HG03108 (cell line): Measurements from ENCODE around the gene NR1D1.
A peak's percentile ranks its signal among the peaks of the same experiment; 100 is the strongest.

ENCODE experiments used
- ATAC-seq: cut with Tn5 transposase; IDR thresholded peaks from one replicate; pipeline ENCODE4 v1.9.1; 2021; ENCODE audit warnings: moderate library complexity; ENCODE audit not compliant: unreplicated experiment

The NR1D1 gene

GRCh38 chr17:40097931-40098845 is 2.2 kb downstream of the NR1D1 start:
- no peak for ATAC-seq

GRCh38 chr17:40097087-40097486 is 3.3 kb downstream of the NR1D1 start:
- no peak for ATAC-seq

- peak; percentile 43 for ATAC-seq
Observed at GRCh38 chr17:40095944-40096791, 4.2 kb downstream of the NR1D1 start.

- ATAC-seq: no peak
Observed at GRCh38 chr17:40095351-40095943, 4.9 kb downstream of the NR1D1 start.

GRCh38 chr17:40094874-40095273 is 5.5 kb downstream of the NR1D1 start:
- no peak for ATAC-seq

DNA sequence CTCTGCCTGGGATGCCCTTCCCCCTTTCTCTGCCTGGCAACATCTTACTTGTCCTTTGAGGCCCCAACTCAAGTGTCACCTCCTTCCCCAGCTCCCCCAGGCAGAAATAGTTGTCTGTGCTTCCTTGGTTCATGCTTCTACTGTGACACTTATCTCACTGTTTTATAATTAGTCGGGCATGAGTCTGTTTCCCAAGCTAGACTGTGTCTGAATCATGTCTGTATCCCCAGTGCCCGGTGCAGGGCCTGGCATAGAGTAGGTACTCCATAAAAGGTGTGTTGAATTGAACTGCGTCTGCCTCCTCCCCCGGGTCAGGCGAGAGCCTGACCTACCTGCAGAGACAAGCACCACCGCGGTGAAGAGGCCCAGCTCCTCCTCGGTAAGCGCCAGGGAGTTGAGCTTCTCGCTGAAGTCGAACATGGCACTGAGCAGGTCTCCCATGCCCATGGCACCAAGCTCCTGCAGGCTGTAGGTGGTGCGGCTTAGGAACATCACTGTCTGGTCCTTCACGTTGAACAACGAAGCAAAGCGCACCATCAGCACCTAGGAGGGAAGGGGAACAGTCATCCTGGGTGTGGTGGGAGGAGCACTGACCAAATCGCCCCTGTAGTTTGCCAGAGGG is 6.7 kb downstream of the NR1D1 start:
- ATAC-seq: no peak

DNA sequence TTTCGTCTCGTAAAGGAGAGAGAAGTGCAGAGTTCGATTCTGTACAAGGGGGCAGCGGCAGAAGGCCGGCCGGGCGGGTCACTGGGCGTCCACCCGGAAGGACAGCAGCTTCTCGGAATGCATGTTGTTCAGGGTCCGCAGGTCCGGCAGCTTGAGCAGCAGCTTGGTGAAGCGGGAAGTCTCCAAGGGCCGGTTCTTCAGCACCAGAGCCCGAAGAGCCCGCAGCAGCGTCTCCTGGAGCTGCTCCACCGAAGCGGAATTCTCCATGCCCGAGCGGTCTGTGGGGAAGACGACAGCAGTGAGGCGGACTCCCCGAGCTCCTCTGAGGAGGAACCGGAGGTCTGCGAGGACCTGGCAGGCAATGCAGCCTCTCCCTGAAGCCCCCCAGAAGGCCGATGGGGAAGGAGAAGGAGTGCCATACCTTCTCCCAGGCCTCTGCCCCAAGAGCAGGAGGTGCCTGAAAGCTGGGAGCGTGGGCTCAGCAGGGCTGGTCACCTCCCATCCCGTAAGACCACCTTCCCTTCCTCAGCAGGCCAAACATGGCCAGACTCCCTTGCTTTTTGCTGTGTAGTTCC is 7.3 kb downstream of the NR1D1 start:
- ATAC-seq: no peak

DNA sequence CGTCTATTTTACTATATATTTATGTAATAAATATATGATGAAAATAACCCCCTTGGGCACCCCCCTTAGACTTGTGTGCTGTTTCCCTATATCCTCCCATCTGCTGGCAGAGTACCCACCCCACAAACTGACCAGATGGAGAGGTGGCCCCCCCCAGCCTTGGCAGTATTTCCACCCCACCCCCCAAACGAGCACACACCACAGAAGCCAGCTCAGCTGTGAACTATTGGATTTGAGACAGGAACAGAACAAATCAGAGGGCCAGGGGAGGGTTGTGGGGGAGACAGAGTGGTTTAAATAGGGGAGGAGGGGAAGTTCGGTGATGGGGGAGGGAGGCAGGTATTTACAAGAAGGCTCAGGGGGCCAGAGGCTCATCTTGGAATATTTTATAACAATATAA is 7.8 kb downstream of the NR1D1 start:
- ATAC-seq: no peak

DNA sequence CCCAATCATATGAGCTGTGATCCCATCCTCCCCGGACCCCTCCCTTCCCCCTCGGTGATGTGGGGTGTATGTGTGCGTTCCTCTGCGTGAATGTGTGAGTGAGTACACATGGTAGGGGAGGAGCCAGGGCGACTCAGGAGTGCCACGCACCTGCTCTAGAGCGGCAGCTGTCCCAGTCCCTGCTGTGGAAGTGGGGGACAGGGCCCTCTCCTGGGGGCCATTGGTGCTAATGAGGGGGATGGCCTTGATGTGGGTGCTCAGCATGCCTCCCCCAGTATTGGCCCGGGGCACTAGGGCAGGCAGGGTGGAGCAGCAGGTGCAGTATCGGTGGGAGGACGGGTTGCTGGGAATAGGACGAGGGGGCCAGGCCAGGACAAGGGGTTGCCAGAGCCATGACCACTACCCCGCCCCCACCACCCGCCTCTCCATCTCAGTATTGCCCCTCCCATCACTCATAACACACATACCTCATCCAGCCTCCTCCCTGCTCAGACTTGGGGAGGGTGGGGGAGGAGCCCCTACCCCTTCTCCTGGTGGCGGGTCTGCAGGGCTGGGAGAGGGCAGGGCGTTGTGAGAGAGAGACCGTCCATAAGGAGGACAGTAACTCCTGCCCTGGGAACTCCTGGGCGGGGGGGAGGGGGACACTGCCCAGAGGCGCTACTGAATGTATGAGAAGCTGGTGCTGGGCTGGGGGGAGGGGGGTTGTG is 8.5 kb downstream of the NR1D1 start:
- no peak for ATAC-seq

DNA sequence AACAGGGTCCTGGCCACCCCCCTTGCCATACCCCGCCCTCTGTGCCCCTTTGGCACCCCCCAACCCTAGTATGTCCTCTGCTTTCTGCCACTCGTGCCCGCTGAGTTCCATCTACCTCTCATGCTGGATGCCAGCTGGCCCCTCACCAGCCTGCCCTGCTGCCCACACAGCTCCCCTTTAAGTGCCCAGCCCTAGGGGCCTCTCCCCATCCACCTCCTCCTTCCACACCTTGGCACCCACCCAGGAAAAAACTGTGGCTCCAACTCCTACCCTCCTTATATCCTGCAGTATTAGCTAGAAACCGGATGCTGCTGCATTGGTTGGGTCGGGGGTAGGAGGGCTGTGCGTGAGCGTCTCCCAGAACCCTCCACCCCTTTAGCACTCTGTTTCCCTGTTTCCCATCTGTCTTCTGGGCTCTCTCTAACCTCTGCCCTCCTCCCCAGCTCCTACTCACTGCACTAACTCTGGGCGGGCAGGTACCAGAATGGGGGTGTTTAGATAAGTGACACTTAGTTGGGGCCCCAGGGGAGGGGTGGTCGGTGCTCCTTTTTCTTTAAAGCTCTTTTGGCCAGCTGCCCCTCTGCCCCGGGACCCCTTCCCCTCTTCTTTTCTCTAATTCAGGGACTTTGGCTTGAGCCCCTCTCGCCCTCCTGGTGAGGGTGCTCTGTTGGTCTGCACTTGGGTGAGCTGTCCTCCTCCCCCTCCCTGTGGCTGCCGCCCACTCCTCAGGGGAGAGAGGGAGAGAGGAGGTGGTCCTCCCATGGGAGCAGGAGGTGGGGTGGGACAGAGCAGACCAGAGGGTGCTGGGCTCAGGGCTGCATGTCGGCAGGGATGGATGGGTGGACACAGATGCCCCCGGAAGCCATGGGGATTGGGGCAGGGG is 9.9 kb downstream of the NR1D1 start:
- ATAC-seq: no peak

GRCh38 chr17:40089077-40089895 is 11.1 kb downstream of the NR1D1 start:
- no peak for ATAC-seq

DNA sequence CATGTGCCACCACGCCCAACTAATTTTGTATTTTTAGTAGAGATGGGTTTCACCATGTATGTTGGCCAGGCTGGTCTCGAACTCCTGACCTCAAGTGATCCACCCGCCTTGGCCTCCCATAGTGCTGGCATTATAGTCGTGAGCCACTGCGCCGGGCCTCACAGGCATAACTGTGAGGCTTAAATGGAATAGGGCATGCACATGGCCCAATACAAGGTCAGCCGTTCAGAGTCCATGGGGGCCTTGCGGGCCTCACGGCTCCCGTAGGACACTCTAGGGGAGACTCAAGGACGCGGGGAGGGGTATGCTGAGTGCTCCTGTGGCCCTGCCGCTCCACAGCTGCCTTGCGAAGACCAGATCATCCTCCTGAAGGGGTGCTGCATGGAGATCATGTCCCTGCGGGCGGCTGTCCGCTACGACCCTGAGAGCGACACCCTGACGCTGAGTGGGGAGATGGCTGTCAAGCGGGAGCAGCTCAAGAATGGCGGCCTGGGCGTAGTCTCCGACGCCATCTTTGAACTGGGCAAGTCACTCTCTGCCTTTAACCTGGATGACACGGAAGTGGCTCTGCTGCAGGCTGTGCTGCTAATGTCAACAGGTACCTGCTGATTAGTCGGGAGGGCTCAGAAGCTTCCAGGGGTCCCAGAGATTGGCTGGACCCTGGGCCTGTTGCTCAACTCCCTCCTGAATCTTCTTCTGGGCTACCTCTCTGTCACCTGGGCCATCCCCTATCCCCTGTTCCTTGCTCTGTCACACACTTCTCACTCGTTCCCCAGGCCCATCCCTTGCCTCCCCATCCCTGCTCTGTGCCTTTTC is 12.3 kb downstream of the NR1D1 start:
- ATAC-seq: no peak

DNA sequence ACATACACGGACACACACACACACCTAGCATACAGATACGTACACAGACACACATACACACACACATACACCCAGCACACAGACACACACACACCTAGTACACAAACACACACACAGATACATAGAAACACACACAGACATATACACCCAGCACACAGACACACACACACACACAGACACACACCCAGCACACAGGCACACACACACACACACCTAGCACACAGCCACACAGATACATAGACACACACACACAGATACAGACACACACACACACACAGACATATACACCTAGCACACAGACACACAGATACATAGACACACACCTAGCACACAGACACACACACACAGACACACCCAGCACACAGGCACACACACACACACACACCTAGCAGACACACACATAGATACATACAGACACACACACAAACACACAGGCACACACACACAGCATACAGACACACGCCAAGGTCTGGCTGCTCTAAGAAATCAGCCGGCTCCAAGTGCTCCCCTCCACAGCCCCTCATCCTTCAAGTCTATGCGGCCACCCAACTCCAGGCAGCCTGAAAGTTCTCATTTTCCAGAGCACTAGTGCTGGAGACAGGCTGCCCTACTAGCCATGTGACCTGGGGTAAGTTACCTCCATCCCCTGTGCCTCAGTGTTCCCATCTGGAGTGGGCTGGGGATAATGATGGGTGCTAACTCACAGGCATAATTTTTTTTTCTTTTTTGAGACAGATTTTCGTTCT is 13.2 kb downstream of the NR1D1 start:
- no peak for ATAC-seq

- ATAC-seq: no peak
Observed at GRCh38 chr17:40086150-40087044, 14.0 kb downstream of the NR1D1 start.

- no peak for ATAC-seq
Observed at GRCh38 chr17:40084477-40084876, 15.9 kb downstream of the NR1D1 start.

- no peak for ATAC-seq
Observed at GRCh38 chr17:40079545-40079944, 20.8 kb downstream of the NR1D1 start.
